Immature natural killer cell (primary cell): ENCODE data around the gene MTMR2. TPM values are rescaled to one million over a fixed set of nuclear protein-coding genes. Genes with fewer than 3 reads are reported as not detected.

ENCODE experiments used
- DNase-seq, 3 donors: peaks; one replicate each; pipeline ENCODE4 v3.0.0; 2022; ENCODE audit warnings: mixed read lengths in 1 of 3
- H3K27ac Mint-ChIP-seq, 6 donors: one replicate each; pipeline ENCODE4 v1.8.0; 2020; ENCODE audit warnings: mixed read lengths in 6 of 6, mild to moderate bottlenecking in 5 of 6, inconsistent platforms in 4 of 6, moderate library complexity in 3 of 6
- H3K27me3 Mint-ChIP-seq, 3 donors: one replicate each; pipeline ENCODE4 v1.8.0; 2020 to 2021; ENCODE audit warnings: low read depth in 3 of 3, mild to moderate bottlenecking in 3 of 3, mixed read lengths in 3 of 3, moderate library complexity in 3 of 3, inconsistent platforms in 1 of 3
- H3K36me3 Mint-ChIP-seq, 3 donors: one replicate each; pipeline ENCODE4 v1.8.0; 2020; ENCODE audit warnings: mixed read lengths in 3 of 3, inconsistent platforms in 2 of 3, mild to moderate bottlenecking in 2 of 3
- H3K4me1 Mint-ChIP-seq, 2 donors: one replicate each; pipeline ENCODE4 v1.8.0; 2020; ENCODE audit warnings: inconsistent platforms in 2 of 2, mild to moderate bottlenecking in 2 of 2, mixed read lengths in 2 of 2, moderate library complexity in 1 of 2
- H3K4me3 Mint-ChIP-seq, 5 donors: one replicate each; pipeline ENCODE4 v1.8.0; 2020; ENCODE audit warnings: mild to moderate bottlenecking in 5 of 5, mixed read lengths in 5 of 5, inconsistent platforms in 3 of 5, moderate library complexity in 3 of 5
- H3K9me3 Mint-ChIP-seq, 6 donors: one replicate each; pipeline ENCODE4 v1.8.0; 2020; ENCODE audit warnings: mild to moderate bottlenecking in 6 of 6, mixed read lengths in 6 of 6, inconsistent platforms in 4 of 6, moderate library complexity in 3 of 6
- polyA plus RNA-seq, 3 donors: library from polyadenylated mRNA; unstranded; fragments of 300-500 nt; fragmentation: Illumina TruSeq; gene quantifications; one replicate each; pipeline ENCODE4 v1.2.3, GENCODE V29; 2021

MTMR2 gene
- polyA plus RNA-seq, 3 donors from 2014 or later: 14.8 to 31.3 (median 25.4) TPM

GRCh38 chr11:95913830-95914615 lies 9.9 kb downstream of the MTMR2 start:
- H3K27me3 Mint-ChIP-seq: no peaks in the 10 kb centered on the region
- H3K4me1 Mint-ChIP-seq: peaks cover 13 to 26% of the 10 kb centered on the region in 2 donors
- H3K27ac Mint-ChIP-seq: no peak overlapping the region
- no peak for DNase-seq
- no peaks in the 10 kb centered on the region for H3K9me3 Mint-ChIP-seq
- H3K36me3 Mint-ChIP-seq: peaks cover 0 to 4% (median 0%) of the 10 kb centered on the region in 3 donors
- H3K4me3 Mint-ChIP-seq: no peak overlapping the region

- Mint-ChIP-seq H3K9me3 (no peaks in the 10 kb centered on the region), H3K27me3 (no peaks in the 10 kb centered on the region), H3K36me3 (peaks cover 0 to 4% (median 0%) of the 10 kb centered on the region in 3 donors), H3K27ac (no peak overlapping the region), H3K4me1 (peaks cover 13 to 27% of the 10 kb centered on the region in 2 donors), H3K4me3 (no peak overlapping the region)
- no peak for DNase-seq
Measured at GRCh38 chr11:95912902-95913560, 10.9 kb downstream of the MTMR2 start.

- Mint-ChIP-seq H3K4me3 (no peak overlapping the region), H3K27me3 (no peaks in the 10 kb centered on the region), H3K4me1 (peaks cover 15 to 34% of the 10 kb centered on the region in 2 donors), H3K9me3 (no peaks in the 10 kb centered on the region), H3K27ac (no peak overlapping the region), H3K36me3 (peaks cover 0 to 4% (median 0%) of the 10 kb centered on the region in 3 donors)
- DNase-seq: no peak
Measured at GRCh38 chr11:95911369-95911759, 12.5 kb downstream of the MTMR2 start.

DNA sequence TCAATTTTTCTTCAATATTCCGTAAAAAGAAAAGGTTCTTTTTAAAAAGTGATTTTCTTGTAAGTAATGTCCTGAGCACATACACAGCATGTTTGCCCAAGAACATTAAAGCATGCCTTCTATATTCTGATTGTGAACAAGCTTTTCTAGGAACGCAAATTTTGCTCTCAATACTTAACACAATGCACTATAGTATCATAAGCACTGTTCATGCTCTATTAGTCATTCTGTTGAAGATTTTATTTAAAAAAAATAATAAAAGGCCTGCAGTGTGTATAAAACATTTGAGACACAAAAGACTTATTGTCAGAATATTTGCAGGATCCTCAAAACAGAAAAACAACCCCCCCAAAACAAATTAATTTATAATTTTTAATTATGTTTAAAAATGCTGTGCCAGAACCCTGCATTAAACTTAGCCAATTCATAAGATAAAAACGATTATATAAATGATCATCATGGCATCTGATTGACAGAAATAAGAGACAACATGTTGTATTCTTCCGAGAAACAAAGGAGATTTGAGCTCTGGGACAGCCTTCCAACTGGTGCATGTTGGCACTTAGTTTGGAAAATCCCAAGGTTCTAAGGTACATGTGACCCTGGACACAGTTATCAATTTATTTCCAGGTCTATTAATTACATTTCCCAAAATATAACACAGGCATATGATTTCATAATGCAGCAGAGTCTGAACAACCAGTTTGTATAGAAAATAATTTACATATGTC lies 13.1 kb downstream of the MTMR2 start:
- H3K27ac Mint-ChIP-seq: no peak overlapping the region
- H3K36me3 Mint-ChIP-seq: peaks cover 0 to 4% (median 0%) of the 10 kb centered on the region in 3 donors
- peaks cover 15 to 31% of the 10 kb centered on the region in 2 donors for H3K4me1 Mint-ChIP-seq
- H3K27me3 Mint-ChIP-seq: no peaks in the 10 kb centered on the region
- no peak for DNase-seq
- H3K9me3 Mint-ChIP-seq: no peaks in the 10 kb centered on the region
- no peak overlapping the region for H3K4me3 Mint-ChIP-seq

- H3K27me3 Mint-ChIP-seq: no peaks in the 10 kb centered on the region
- peaks cover 0 to 4% (median 0%) of the 10 kb centered on the region in 3 donors for H3K36me3 Mint-ChIP-seq
- H3K9me3 Mint-ChIP-seq: no peaks in the 10 kb centered on the region
- H3K4me1 Mint-ChIP-seq: peaks cover 13 to 28% of the 10 kb centered on the region in 2 donors
- H3K4me3 Mint-ChIP-seq: no peak overlapping the region
- peak overlapping the region in 1 of 6 donors; percentile 11 for H3K27ac Mint-ChIP-seq
- no peak for DNase-seq
Measured at GRCh38 chr11:95908826-95909225, 15.1 kb downstream of the MTMR2 start.

- no peak overlapping the region for H3K4me3 Mint-ChIP-seq
- no peak for DNase-seq
- H3K9me3 Mint-ChIP-seq: no peaks in the 10 kb centered on the region
- H3K4me1 Mint-ChIP-seq: peaks cover 6 to 17% of the 10 kb centered on the region in 2 donors
- peak overlapping the region in 1 of 6 donors; percentile 8 for H3K27ac Mint-ChIP-seq
- H3K27me3 Mint-ChIP-seq: no peaks in the 10 kb centered on the region
- peaks cover 0 to 4% (median 0%) of the 10 kb centered on the region in 3 donors for H3K36me3 Mint-ChIP-seq
Measured at GRCh38 chr11:95907476-95907875, 16.4 kb downstream of the MTMR2 start.

DNA sequence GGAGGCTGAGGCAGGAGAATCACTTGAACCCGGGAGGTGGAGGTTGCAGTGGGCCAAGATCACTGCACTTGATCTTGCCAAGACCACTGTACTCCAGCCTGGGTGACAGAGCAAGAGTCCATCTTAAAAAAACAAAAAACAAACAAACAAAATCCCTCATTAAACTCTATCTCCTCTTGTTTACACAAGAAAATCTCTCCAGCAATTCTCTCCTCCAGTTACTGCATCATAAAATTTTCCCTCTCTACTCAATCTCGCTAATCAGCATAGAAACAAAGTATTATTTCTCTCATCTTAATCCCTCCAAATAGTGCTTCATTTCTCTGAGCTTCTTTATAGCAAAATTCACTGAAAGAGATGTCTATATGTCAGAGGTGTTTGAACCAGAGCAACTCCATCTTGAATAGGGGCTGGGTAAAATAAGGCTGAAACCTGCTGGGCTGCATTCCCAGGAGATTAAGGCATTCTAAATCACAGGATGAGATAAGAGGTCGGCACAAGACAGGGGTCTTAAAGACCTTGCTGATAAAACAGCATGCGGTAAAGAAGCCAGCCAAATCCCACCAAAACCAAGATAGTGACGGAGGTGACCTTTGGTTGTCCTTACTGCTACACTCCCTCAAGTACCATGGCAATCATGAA lies 19.8 kb downstream of the MTMR2 start:
- Mint-ChIP-seq H3K36me3 (no peaks in the 10 kb centered on the region), H3K4me3 (no peak overlapping the region), H3K27ac (no peak overlapping the region), H3K4me1 (peaks cover 6 to 17% of the 10 kb centered on the region in 2 donors), H3K27me3 (no peaks in the 10 kb centered on the region), H3K9me3 (no peaks in the 10 kb centered on the region)
- no peak for DNase-seq

GRCh38 chr11:95898782-95899181 lies 25.1 kb downstream of the MTMR2 start:
- H3K9me3 Mint-ChIP-seq: no peaks in the 10 kb centered on the region
- peaks cover 0 to 2% of the 10 kb centered on the region in 2 donors for H3K4me1 Mint-ChIP-seq
- DNase-seq: no peak
- H3K36me3 Mint-ChIP-seq: no peaks in the 10 kb centered on the region
- H3K4me3 Mint-ChIP-seq: no peak overlapping the region
- no peak overlapping the region for H3K27ac Mint-ChIP-seq
- H3K27me3 Mint-ChIP-seq: peaks cover 0 to 2% (median 0%) of the 10 kb centered on the region in 3 donors

GRCh38 chr11:95897731-95898130 lies 26.2 kb downstream of the MTMR2 start:
- Mint-ChIP-seq H3K27me3 (peaks cover 0 to 2% (median 0%) of the 10 kb centered on the region in 3 donors), H3K4me1 (peaks cover 0 to 2% of the 10 kb centered on the region in 2 donors), H3K4me3 (no peak overlapping the region), H3K9me3 (no peaks in the 10 kb centered on the region), H3K27ac (no peak overlapping the region), H3K36me3 (no peaks in the 10 kb centered on the region)
- no peak for DNase-seq

DNA sequence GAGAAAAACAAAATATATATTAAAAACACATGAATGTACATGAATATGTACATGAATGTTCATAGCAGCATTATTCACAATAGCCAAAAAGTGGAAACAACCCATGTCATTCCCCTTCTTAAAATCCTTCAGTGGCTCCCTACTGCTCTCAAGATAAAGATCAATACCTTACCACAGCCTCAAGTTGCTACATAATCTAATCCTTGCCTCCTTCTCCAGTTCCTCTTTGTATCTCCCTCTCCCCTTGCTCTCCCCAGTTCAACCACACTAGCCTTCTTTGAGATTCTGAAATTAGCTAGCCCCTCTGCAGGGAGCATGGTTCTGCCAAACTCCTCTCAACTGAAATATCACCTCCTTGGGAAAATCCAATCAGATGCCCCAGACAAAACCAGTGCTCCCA lies 28.1 kb downstream of the MTMR2 start:
- Mint-ChIP-seq H3K4me1 (peaks cover 0 to 2% of the 10 kb centered on the region in 2 donors), H3K9me3 (no peaks in the 10 kb centered on the region), H3K27me3 (peaks cover 0 to 2% (median 0%) of the 10 kb centered on the region in 3 donors), H3K4me3 (no peak overlapping the region), H3K36me3 (no peaks in the 10 kb centered on the region), H3K27ac (peak overlapping the region in 1 of 6 donors; percentile 37)
- no peak for DNase-seq

DNA sequence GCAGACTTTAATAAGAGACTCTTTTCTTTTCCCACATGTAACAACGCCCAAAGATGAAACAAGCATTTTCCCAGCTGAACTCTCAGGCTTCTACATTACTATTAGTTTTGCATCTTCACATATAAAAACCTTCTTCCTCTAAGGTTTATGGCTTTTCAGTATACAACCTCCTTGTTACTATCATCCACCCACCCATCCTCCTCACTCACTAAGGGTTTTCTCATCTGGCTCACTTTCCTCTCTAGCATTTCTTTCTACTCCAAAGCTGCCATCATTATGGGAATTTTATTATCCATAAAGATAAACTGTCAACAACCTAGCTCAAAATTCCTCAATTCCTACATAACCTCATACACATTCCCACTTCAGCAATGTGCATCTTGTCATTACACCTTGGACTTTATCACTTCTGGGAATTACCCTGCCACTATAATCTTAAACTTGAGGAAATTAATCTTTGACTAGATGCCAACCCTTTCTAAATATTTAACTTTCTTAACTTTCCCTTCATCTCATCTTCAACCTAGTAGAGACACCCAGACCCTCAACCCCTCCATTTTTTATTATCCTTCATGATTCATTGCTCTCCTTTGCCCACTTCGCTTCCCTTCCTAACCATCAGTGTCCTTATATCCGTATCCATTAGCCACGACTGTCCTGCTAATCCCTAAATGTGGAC lies 30.9 kb downstream of the MTMR2 start:
- no peak overlapping the region for H3K27ac Mint-ChIP-seq
- peaks cover 0 to 8% of the 10 kb centered on the region in 2 donors for H3K4me1 Mint-ChIP-seq
- no peak for DNase-seq
- H3K9me3 Mint-ChIP-seq: no peaks in the 10 kb centered on the region
- H3K36me3 Mint-ChIP-seq: peaks cover 0 to 6% (median 0%) of the 10 kb centered on the region in 3 donors
- H3K4me3 Mint-ChIP-seq: no peak overlapping the region
- peaks cover 0 to 2% (median 0%) of the 10 kb centered on the region in 3 donors for H3K27me3 Mint-ChIP-seq

GRCh38 chr11:95892492-95892891 lies 31.4 kb downstream of the MTMR2 start:
- Mint-ChIP-seq H3K36me3 (peaks cover 0 to 6% (median 0%) of the 10 kb centered on the region in 3 donors), H3K4me1 (peaks cover 0 to 8% of the 10 kb centered on the region in 2 donors), H3K27ac (no peak overlapping the region), H3K27me3 (peaks cover 0 to 2% (median 0%) of the 10 kb centered on the region in 3 donors), H3K4me3 (no peak overlapping the region), H3K9me3 (no peaks in the 10 kb centered on the region)
- no peak for DNase-seq
